Raji (cell line): Measurements from ENCODE around the gene ORMDL1.

ENCODE experiments used
- POLR2A ChIP-seq: IDR thresholded peaks from 2 replicates; pipeline ENCODE4 v1.6.1; 2011; ENCODE audit warnings: low read depth, low read length, control low read depth; ENCODE audit not compliant: insufficient read depth

The ORMDL1 gene

DNA sequence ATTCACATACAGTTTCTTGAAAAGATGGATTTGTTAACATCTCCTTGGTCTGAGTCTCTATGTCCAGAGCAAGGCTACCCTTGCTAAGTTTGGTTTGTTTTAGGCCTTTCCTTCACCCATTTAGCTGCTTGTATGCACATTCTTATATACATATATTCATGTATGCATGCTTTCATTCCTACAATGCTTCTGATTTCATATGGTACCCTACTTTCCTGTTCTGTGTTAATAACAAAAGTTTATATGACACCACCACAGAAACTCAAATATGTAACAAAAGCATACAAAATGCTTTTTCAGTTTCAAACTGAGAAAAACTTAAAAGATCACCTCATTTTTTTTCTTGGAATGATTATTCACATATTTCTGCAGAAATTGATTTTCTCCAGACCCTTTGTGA lies 60.9 kb downstream of the ORMDL1 start:
- no peak for TF ChIP-seq POLR2A
